GM20000 (cell line): ENCODE results near the gene HIP1R.

Source experiments
- DNase-seq: peaks from one replicate; pipeline ENCODE4 v3.0.0; 2012; ENCODE audit warnings: low spot score
- TF ChIP-seq, protein P1 (sequence below): IDR thresholded peaks from 2 replicates; pipeline ENCODE4 v1.5.1; 2012; ENCODE audit warnings: mild to moderate bottlenecking, control low read depth; ENCODE audit errors: extremely low read depth, missing control alignments

Gene HIP1R

DNA sequence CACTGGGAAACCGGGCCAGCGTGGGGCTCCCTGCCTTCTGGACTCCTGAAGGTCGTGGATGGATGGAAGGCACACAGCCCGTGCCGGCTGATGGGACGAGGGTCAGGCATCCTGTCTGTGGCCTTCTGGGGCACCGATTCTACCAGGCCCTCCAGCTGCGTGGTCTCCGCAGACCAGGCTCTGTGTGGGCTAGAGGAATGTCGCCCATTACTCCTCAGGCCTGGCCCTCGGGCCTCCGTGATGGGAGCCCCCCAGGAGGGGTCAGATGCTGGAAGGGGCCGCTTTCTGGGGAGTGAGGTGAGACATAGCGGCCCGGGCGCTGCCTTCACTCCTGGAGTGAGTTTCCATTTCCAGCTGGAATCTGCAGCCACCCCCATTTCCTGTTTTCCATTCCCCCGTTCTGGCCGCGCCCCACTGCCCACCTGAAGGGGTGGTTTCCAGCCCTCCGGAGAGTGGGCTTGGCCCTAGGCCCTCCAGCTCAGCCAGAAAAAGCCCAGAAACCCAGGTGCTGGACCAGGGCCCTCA, 26.9 kb downstream of the HIP1R start:
- TF ChIP-seq, protein P1, sequence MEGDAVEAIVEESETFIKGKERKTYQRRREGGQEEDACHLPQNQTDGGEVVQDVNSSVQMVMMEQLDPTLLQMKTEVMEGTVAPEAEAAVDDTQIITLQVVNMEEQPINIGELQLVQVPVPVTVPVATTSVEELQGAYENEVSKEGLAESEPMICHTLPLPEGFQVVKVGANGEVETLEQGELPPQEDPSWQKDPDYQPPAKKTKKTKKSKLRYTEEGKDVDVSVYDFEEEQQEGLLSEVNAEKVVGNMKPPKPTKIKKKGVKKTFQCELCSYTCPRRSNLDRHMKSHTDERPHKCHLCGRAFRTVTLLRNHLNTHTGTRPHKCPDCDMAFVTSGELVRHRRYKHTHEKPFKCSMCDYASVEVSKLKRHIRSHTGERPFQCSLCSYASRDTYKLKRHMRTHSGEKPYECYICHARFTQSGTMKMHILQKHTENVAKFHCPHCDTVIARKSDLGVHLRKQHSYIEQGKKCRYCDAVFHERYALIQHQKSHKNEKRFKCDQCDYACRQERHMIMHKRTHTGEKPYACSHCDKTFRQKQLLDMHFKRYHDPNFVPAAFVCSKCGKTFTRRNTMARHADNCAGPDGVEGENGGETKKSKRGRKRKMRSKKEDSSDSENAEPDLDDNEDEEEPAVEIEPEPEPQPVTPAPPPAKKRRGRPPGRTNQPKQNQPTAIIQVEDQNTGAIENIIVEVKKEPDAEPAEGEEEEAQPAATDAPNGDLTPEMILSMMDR: no peak
- DNase-seq: no peak

DNA sequence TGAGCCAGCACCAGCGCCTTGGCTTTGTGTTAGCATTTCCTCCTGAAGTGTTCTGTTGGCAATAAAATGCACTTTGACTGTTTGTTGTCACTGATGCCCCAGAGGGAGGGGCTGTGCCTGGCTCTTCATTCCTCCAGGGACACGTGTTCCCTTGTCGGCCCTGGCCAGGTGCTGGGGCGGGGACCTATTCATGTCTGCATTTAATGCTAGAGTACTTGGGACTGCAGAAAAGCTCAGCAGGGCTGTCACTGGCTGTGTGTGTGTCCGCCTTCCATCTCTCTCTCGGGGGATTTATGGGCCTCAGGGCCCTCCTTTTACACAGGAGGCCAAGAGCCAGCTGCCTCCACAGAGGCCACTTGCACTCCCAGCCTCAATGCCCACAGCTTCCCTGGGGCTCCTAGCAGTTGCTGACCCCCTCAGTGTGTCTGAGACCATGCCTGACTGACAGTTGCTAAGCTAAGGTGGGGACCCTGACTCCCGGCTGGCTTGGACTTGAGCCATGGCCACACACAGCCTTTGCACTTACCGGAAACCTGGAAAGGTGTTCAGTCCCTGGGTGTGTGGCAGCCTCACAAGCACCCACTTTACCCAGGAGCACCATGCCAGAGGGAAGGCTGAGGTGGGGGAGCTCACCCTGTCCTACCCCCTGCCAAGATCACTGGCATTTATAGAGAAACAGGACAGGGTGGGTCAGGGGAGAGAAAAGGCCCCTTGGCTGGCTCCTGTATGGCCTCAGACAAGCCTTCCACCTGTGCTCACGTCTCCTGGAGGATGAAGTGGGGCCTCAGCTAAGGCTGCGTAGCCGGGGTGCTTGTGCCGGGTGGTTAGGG, 27.8 kb downstream of the HIP1R start:
- TF ChIP-seq, protein P1: no peak
- DNase-seq: no peak

DNA sequence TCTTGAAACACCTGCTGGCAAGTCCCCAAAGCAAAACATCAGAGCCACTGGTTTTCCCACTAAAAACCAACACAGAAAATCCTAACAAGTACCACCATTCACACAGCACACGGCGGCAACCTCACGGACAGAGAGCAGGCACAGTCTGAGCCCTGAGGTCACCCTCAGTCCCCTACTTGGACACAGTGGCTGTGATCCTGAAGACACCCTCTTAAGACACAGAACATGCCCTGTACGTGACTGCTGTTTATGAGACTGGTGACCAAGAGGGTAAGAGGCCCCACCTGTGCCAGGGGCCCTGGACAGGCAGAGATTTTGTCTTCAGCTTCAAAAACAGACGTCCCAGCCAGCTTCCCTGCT, 29.6 kb downstream of the HIP1R start:
- TF ChIP-seq, protein P1: no peak
- no peak for DNase-seq

DNA sequence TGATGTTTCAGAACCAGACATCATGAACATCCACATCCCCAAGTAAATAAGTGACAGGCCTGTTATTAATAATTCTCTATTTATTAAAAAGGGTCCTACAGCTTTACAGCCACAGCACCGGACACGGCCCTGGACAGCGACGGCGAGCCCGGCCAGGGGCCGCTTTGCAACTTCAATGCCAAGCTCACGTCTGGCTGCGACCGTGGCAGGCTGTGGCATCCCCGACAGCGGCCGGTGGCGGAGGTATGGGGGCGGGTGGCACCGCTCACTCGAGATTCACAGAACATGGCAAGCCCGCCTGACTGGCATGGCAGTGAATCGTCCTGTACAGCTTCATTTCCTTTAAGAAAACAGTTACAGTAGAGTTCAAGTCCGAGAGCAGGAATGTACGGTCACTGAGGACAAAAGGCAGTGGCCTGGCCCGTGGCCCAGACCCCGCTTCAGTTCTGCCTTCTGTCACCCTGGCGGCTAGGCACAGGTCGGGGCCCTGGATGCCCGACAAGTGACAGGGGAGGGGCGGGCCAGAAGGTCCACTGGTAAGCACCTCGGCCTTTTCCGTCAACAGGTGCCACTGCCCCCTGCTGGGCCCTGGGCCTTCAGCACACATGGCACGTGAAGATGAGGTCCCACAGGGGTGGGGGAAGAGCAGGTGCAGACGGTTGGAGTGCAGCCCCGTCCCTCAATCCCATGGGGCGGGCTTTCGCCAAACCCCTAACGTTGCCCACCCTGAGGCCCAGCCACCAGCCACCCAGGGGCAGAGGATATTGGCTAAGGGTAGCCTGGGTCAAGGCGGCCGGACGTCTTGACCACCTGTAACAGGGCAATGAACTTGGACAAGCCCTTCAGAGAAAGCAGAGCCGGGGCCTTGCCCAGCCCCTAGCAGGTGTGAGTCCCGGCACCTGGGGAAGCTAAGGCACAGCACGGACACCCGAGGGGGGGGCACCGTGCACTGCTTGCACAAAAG, 30.3 kb downstream of the HIP1R start:
- TF ChIP-seq, protein P1: peak; percentile 39
- peak; percentile 31 for DNase-seq

DNA sequence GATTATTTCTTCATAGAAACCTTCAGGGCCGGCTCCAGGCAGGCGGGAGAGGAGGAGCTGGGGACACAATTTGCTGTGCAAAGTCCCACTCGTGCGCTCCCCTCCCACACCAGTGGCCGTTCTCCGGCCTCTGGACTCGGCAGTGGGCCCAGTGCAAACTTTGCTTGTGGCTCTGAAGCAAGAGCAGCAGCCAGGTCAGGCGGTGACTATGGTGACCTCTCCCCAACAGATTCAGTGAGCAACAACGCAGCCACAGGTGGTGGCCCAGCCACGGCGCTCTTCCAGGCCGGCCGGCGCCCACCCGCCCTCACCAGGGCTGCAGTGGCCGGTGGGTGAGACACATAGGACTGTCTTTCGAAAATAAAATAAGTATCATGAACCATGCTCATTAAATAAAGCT, 31.1 kb downstream of the HIP1R start:
- TF ChIP-seq, protein P1: no peak
- no peak for DNase-seq

DNA sequence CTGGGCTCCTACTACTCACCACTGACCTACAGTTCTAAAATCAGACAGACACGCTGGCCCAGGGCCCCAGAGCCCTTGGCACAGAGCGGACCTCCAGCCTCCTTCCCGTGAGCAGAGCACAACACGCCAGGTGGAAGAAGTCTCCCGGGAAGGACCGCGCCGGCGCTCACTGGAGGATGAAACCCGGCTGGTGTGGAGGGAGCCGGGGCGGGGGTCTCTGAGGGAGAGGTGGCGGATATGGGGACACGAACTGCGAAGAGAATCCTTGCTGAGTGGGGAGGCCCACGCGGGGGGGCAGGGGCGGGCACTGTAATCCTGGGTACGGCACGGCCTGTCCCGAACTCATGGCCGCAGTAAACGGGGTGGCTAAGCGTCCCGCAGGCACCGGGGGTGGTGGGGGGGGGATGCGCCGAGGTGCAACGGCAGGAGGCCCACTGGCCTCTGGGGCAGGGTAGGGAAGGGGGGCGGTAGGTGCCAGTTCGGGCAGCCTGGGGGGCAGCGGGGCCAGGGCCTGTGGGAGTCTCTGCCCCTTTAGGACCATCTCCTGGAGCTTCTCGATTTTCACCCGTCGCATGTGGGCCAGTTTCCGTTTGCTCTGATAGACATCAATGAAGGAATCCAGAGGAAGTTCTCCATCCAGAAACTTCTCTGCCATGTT, 31.8 kb downstream of the HIP1R start:
- TF ChIP-seq, protein P1: no peak
- DNase-seq: peak; percentile 22
